Parathyroid adenoma (tissue), 2 donors: ENCODE data around the gene PPP1R16B.

Source experiments
- H2AFZ ChIP-seq: fragments of 300-600 bp; sonication (generic); one replicate; pipeline ENCODE4 v1.7.0; 2017; ENCODE audit warnings: antibody characterized with exemption, mild to moderate bottlenecking
- H3K27ac ChIP-seq: fragments of 300-600 bp; sonication (generic); one replicate; pipeline ENCODE4 v1.7.0; 2017
- H3K27me3 ChIP-seq: fragments of 300-600 bp; sonication (generic); one replicate; pipeline ENCODE4 v1.7.0; 2017; ENCODE audit warnings: low read length; ENCODE audit not compliant: control insufficient read depth, insufficient read depth
- H3K36me3 ChIP-seq: fragments of 300-600 bp; sonication (generic); one replicate; pipeline ENCODE4 v1.7.0; 2017; ENCODE audit warnings: low read length; ENCODE audit not compliant: control insufficient read depth, insufficient read depth
- H3K4me1 ChIP-seq: fragments of 300-600 bp; sonication (generic); one replicate; pipeline ENCODE4 v1.7.0; 2017; ENCODE audit warnings: control low read depth
- H3K4me2 ChIP-seq: fragments of 300-600 bp; sonication (generic); one replicate; pipeline ENCODE4 v1.7.0; 2017; ENCODE audit warnings: low read length
- H3K4me3 ChIP-seq: fragments of 300-600 bp; sonication (generic); one replicate; pipeline ENCODE4 v1.7.0; 2017; ENCODE audit warnings: low read depth, low read length
- H3K79me2 ChIP-seq: fragments of 300-600 bp; sonication (generic); one replicate; pipeline ENCODE4 v1.7.0; 2017; ENCODE audit warnings: control low read depth
- H3K9ac ChIP-seq: fragments of 300-600 bp; sonication (generic); one replicate; pipeline ENCODE4 v1.7.0; 2017; ENCODE audit warnings: mild to moderate bottlenecking
- H3K9me3 ChIP-seq: fragments of 300-600 bp; sonication (generic); one replicate; pipeline ENCODE4 v1.7.0; 2017; ENCODE audit warnings: low read length; ENCODE audit not compliant: control insufficient read depth
- CTCF ChIP-seq: fragments of 300-600 bp; sonication (generic); IDR thresholded peaks from one replicate; pipeline ENCODE4 v1.7.0; 2017; ENCODE audit warnings: antibody characterized with exemption, mild to moderate bottlenecking
- donor health status: primary hyperparathyroidism.

The PPP1R16B gene

GRCh38 chr20:38893056-38893564 lies 87.6 kb downstream of the PPP1R16B start:
- Histone ChIP-seq H3K4me3 (no peak overlapping the region), H3K9me3 (no peaks in the 10 kb centered on the region), H3K9ac (no peak overlapping the region), H3K4me2 (no peak overlapping the region), H3K36me3 (no peaks in the 10 kb centered on the region), H3K4me1 (no peaks in the 10 kb centered on the region), H3K79me2 (no peaks in the 10 kb centered on the region), H3K27me3 (no peaks in the 10 kb centered on the region), H2AFZ (no peak overlapping the region), H3K27ac (no peak overlapping the region)
- TF ChIP-seq CTCF = no peak

GRCh38 chr20:38893565-38894090 lies 88.1 kb downstream of the PPP1R16B start:
- no peak overlapping the region for H3K9ac ChIP-seq
- H3K36me3 ChIP-seq = no peaks in the 10 kb centered on the region
- no peaks in the 10 kb centered on the region for H3K4me1 ChIP-seq
- H3K79me2 ChIP-seq = no peaks in the 10 kb centered on the region
- peak; percentile 90 for TF ChIP-seq CTCF
- H3K27me3 ChIP-seq = no peaks in the 10 kb centered on the region
- H2AFZ ChIP-seq = peak overlapping the region; percentile 57
- no peaks in the 10 kb centered on the region for H3K9me3 ChIP-seq
- H3K4me2 ChIP-seq = no peak overlapping the region
- no peak overlapping the region for H3K4me3 ChIP-seq
- no peak overlapping the region for H3K27ac ChIP-seq

GRCh38 chr20:38894091-38894847 lies 88.8 kb downstream of the PPP1R16B start:
- H3K79me2 ChIP-seq = no peaks in the 10 kb centered on the region

GRCh38 chr20:38895098-38895949 lies 89.8 kb downstream of the PPP1R16B start:
- Histone ChIP-seq H3K9me3 (no peaks in the 10 kb centered on the region), H3K4me2 (no peak overlapping the region)

More at GRCh38 chr20:38894091-38894847, 88.8 kb downstream of the PPP1R16B start:
- H3K4me1 ChIP-seq = no peaks in the 10 kb centered on the region
- H3K9me3 ChIP-seq = no peaks in the 10 kb centered on the region
- no peak overlapping the region for H3K27ac ChIP-seq
- H3K27me3 ChIP-seq = no peaks in the 10 kb centered on the region
- no peak for TF ChIP-seq CTCF
- H3K4me3 ChIP-seq = no peak overlapping the region
- no peaks in the 10 kb centered on the region for H3K36me3 ChIP-seq
- H2AFZ ChIP-seq = peak overlapping the region; percentile 57
- no peak overlapping the region for H3K4me2 ChIP-seq
- no peak overlapping the region for H3K9ac ChIP-seq

More at GRCh38 chr20:38895098-38895949, 89.8 kb downstream of the PPP1R16B start:
- Histone ChIP-seq H3K4me1 (no peaks in the 10 kb centered on the region), H3K27ac (no peak overlapping the region), H3K36me3 (no peaks in the 10 kb centered on the region), H3K79me2 (no peaks in the 10 kb centered on the region), H2AFZ (no peak overlapping the region), H3K9ac (no peak overlapping the region), H3K4me3 (no peak overlapping the region), H3K27me3 (no peaks in the 10 kb centered on the region)
- no peak for TF ChIP-seq CTCF
